ENCODE measurements around the gene CCNDBP1. TPM values are rescaled to one million over a fixed set of nuclear protein-coding genes. Genes with fewer than 3 reads are reported as not detected.

CCNDBP1 gene
- total RNA-seq, result 60.7 TPM
- polyA plus RNA-seq, result 87.9 TPM
- long read RNA-seq, donor 1, partial matches to known transcripts, result 0 of 6 reads
- long read RNA-seq, donor 1, other reads (novel, unspliced or antisense), result 0 of 6 reads
- long read RNA-seq, donor 2, result 0 reads
- long read RNA-seq, donor 3, transcript CCNDBP1-201 (11 exons, 3,660 nt), result major isoform, 18 of 29 reads
- long read RNA-seq, donor 3, transcript CCNDBP1-207 (2 exons, 750 nt), result minor isoform, 7 of 29 reads
- long read RNA-seq, donor 3, partial matches to known transcripts, result 0 of 29 reads
- long read RNA-seq, donor 3, other reads (novel, unspliced or antisense), result 0 of 29 reads
- long read RNA-seq, donor 4, transcript CCNDBP1-207 (2 exons, 750 nt), result minor isoform, 6 of 14 reads
- long read RNA-seq, donor 4, transcript CCNDBP1-201 (11 exons, 3,660 nt), result major isoform, 8 of 14 reads
- long read RNA-seq, donor 4, partial matches to known transcripts, result 0 of 14 reads
- long read RNA-seq, donor 4, other reads (novel, unspliced or antisense), result 0 of 14 reads
- long read RNA-seq, donor 5, transcript CCNDBP1-207 (2 exons, 750 nt), result minor isoform, 7 of 48 reads
- long read RNA-seq, donor 5, transcript CCNDBP1-201 (11 exons, 3,660 nt), result major isoform, 37 of 48 reads
- long read RNA-seq, donor 5, partial matches to known transcripts, result 0 of 48 reads
- long read RNA-seq, donor 5, other reads (novel, unspliced or antisense), result 0 of 48 reads
- long read RNA-seq, donor 6, transcript CCNDBP1-201 (11 exons, 3,660 nt), result major isoform, 13 of 14 reads
- long read RNA-seq, donor 6, partial matches to known transcripts, result 0 of 14 reads
- long read RNA-seq, donor 6, other reads (novel, unspliced or antisense), result 0 of 14 reads
- long read RNA-seq, donor 7, transcript CCNDBP1-201 (11 exons, 3,660 nt), result major isoform, 7 of 13 reads
- long read RNA-seq, donor 7, partial matches to known transcripts, result 0 of 13 reads
- long read RNA-seq, donor 7, other reads (novel, unspliced or antisense), result 0 of 13 reads
- long read RNA-seq, donor 8, transcript CCNDBP1-201 (11 exons, 3,660 nt), result major isoform, 6 of 6 reads
- long read RNA-seq, donor 8, partial matches to known transcripts, result 0 of 6 reads
- long read RNA-seq, donor 8, other reads (novel, unspliced or antisense), result 0 of 6 reads
- long read RNA-seq, donor 9, transcript CCNDBP1-201 (11 exons, 3,660 nt), result major isoform, 13 of 17 reads
- long read RNA-seq, donor 9, partial matches to known transcripts, result 0 of 17 reads
- long read RNA-seq, donor 9, other reads (novel, unspliced or antisense), result 0 of 17 reads
- long read RNA-seq, donor 10, transcript CCNDBP1-201 (11 exons, 3,660 nt), result major isoform, 11 of 17 reads
- long read RNA-seq, donor 10, partial matches to known transcripts, result 0 of 17 reads
- long read RNA-seq, donor 10, other reads (novel, unspliced or antisense), result 0 of 17 reads

- H3K27me3 ChIP-seq (ENCODE audit: control insufficient read depth in 2 of 2, insufficient read depth in 1 of 2, low read length in 1 of 2), result no peaks in the 10 kb centered on the region
- H3K9me3 ChIP-seq (ENCODE audit: control insufficient read depth in 2 of 2, insufficient read depth in 1 of 2, low read length in 1 of 2), result no peaks in the 10 kb centered on the region
- WGBS, result 2% methylated on average over 69 of the region's 69 CpGs
- H3K27ac ChIP-seq (ENCODE audit: low read depth in 1 of 2, low read length in 1 of 2), result peak within 1 kb of the TSS; percentile 87 to 97
- peak within 1 kb of the TSS; percentile 70 to 94 for H3K4me3 ChIP-seq (ENCODE audit: low read length in 2 of 2)
- DNase-seq (ENCODE audit: low read depth in 6 of 9, low spot score in 9 of 9), result peak; percentile 36 to 87 (median 70)
- peaks cover 12% of the 10 kb centered on the region in 2 donors for H3K36me3 ChIP-seq (ENCODE audit: control insufficient read depth in 2 of 2, insufficient read depth in 2 of 2, low read length in 1 of 2)
- peaks cover 4 to 17% of the 10 kb centered on the region in 2 donors for H3K4me1 ChIP-seq (ENCODE audit: control insufficient read depth in 2 of 2, insufficient read depth in 2 of 2, low read length in 2 of 2)
Measured at GRCh38 chr15:43185157-43186002, at the start of gene CCNDBP1. Gene CCNDBP1, plus strand, starts transcription at chr15:43185403. Its CDS starts 96 bp downstream, at chr15:43185499.

- Histone ChIP-seq H3K27me3 (ENCODE audit: control insufficient read depth in 2 of 2, insufficient read depth in 1 of 2, low read length in 1 of 2) (no peaks in the 10 kb centered on the region), H3K36me3 (ENCODE audit: control insufficient read depth in 2 of 2, insufficient read depth in 2 of 2, low read length in 1 of 2) (peaks cover 0 to 13% of the 10 kb centered on the region in 2 donors), H3K4me1 (ENCODE audit: control insufficient read depth in 2 of 2, insufficient read depth in 2 of 2, low read length in 2 of 2) (no peaks in the 10 kb centered on the region), H3K9me3 (ENCODE audit: control insufficient read depth in 2 of 2, insufficient read depth in 1 of 2, low read length in 1 of 2) (no peaks in the 10 kb centered on the region), H3K27ac (ENCODE audit: low read depth in 1 of 2, low read length in 1 of 2) (no peak overlapping the region), H3K4me3 (ENCODE audit: low read length in 2 of 2) (no peak overlapping the region)
- DNase-seq (ENCODE audit: low read depth in 6 of 9, low spot score in 9 of 9), result no peak
- WGBS, result 95% methylated on average over 4 of the region's 4 CpGs
Measured at GRCh38 chr15:43143203-43143941, 41.8 kb upstream of the CCNDBP1 start.

GRCh38 chr15:43144512-43144911 is 40.7 kb upstream of the CCNDBP1 start:
- H3K27ac ChIP-seq (ENCODE audit: low read depth in 1 of 2, low read length in 1 of 2), result no peak overlapping the region
- peaks cover 0 to 17% of the 10 kb centered on the region in 2 donors for H3K36me3 ChIP-seq (ENCODE audit: control insufficient read depth in 2 of 2, insufficient read depth in 2 of 2, low read length in 1 of 2)
- H3K4me3 ChIP-seq (ENCODE audit: low read length in 2 of 2), result no peak overlapping the region

GRCh38 chr15:43146184-43146583 is 39.0 kb upstream of the CCNDBP1 start:
- peaks cover 0 to 7% of the 10 kb centered on the region in 2 donors for H3K36me3 ChIP-seq (ENCODE audit: control insufficient read depth in 2 of 2, insufficient read depth in 2 of 2, low read length in 1 of 2)

More at GRCh38 chr15:43144512-43144911, 40.7 kb upstream of the CCNDBP1 start:
- H3K4me1 ChIP-seq (ENCODE audit: control insufficient read depth in 2 of 2, insufficient read depth in 2 of 2, low read length in 2 of 2), result no peaks in the 10 kb centered on the region
- H3K27me3 ChIP-seq (ENCODE audit: control insufficient read depth in 2 of 2, insufficient read depth in 1 of 2, low read length in 1 of 2), result no peaks in the 10 kb centered on the region
- H3K9me3 ChIP-seq (ENCODE audit: control insufficient read depth in 2 of 2, insufficient read depth in 1 of 2, low read length in 1 of 2), result no peaks in the 10 kb centered on the region
- DNase-seq (ENCODE audit: low read depth in 6 of 9, low spot score in 9 of 9), result peak in 1 of 9 donors; percentile 18

GRCh38 chr15:43150191-43150929 is 34.8 kb upstream of the CCNDBP1 start:
- H3K27ac ChIP-seq (ENCODE audit: low read depth in 1 of 2, low read length in 1 of 2), result no peak overlapping the region
- no peaks in the 10 kb centered on the region for H3K4me1 ChIP-seq (ENCODE audit: control insufficient read depth in 2 of 2, insufficient read depth in 2 of 2, low read length in 2 of 2)
- H3K4me3 ChIP-seq (ENCODE audit: low read length in 2 of 2), result no peak overlapping the region
- over 99% methylated on average over 5 of the region's 5 CpGs for WGBS
- H3K27me3 ChIP-seq (ENCODE audit: control insufficient read depth in 2 of 2, insufficient read depth in 1 of 2, low read length in 1 of 2), result peaks cover 0 to 2% of the 10 kb centered on the region in 2 donors
- no peak for DNase-seq (ENCODE audit: low read depth in 6 of 9, low spot score in 9 of 9)
- H3K36me3 ChIP-seq (ENCODE audit: control insufficient read depth in 2 of 2, insufficient read depth in 2 of 2, low read length in 1 of 2), result peaks cover 0 to 7% of the 10 kb centered on the region in 2 donors
- H3K9me3 ChIP-seq (ENCODE audit: control insufficient read depth in 2 of 2, insufficient read depth in 1 of 2, low read length in 1 of 2), result no peaks in the 10 kb centered on the region

More at GRCh38 chr15:43146184-43146583, 39.0 kb upstream of the CCNDBP1 start:
- Histone ChIP-seq H3K9me3 (ENCODE audit: control insufficient read depth in 2 of 2, insufficient read depth in 1 of 2, low read length in 1 of 2) (no peaks in the 10 kb centered on the region), H3K4me3 (ENCODE audit: low read length in 2 of 2) (no peak overlapping the region), H3K4me1 (ENCODE audit: control insufficient read depth in 2 of 2, insufficient read depth in 2 of 2, low read length in 2 of 2) (no peaks in the 10 kb centered on the region), H3K27ac (ENCODE audit: low read depth in 1 of 2, low read length in 1 of 2) (no peak overlapping the region), H3K27me3 (ENCODE audit: control insufficient read depth in 2 of 2, insufficient read depth in 1 of 2, low read length in 1 of 2) (no peaks in the 10 kb centered on the region)
- DNase-seq (ENCODE audit: low read depth in 6 of 9, low spot score in 9 of 9), result no peak
- 98% methylated on average over 5 of the region's 5 CpGs for WGBS

GRCh38 chr15:43151688-43152087 is 33.5 kb upstream of the CCNDBP1 start:
- DNase-seq (ENCODE audit: low read depth in 6 of 9, low spot score in 9 of 9), result peak in 2 of 9 donors; percentile 25 to 62
- 13% methylated on average over 2 of the region's 2 CpGs for WGBS
- peaks cover 0 to 7% of the 10 kb centered on the region in 2 donors for H3K36me3 ChIP-seq (ENCODE audit: control insufficient read depth in 2 of 2, insufficient read depth in 2 of 2, low read length in 1 of 2)
- H3K4me3 ChIP-seq (ENCODE audit: low read length in 2 of 2), result no peak overlapping the region
- H3K27me3 ChIP-seq (ENCODE audit: control insufficient read depth in 2 of 2, insufficient read depth in 1 of 2, low read length in 1 of 2), result peaks cover 0 to 2% of the 10 kb centered on the region in 2 donors
- H3K9me3 ChIP-seq (ENCODE audit: control insufficient read depth in 2 of 2, insufficient read depth in 1 of 2, low read length in 1 of 2), result no peaks in the 10 kb centered on the region
- no peak overlapping the region for H3K27ac ChIP-seq (ENCODE audit: low read depth in 1 of 2, low read length in 1 of 2)
- no peaks in the 10 kb centered on the region for H3K4me1 ChIP-seq (ENCODE audit: control insufficient read depth in 2 of 2, insufficient read depth in 2 of 2, low read length in 2 of 2)

GRCh38 chr15:43153269-43153668 is 31.9 kb upstream of the CCNDBP1 start:
- H3K36me3 ChIP-seq (ENCODE audit: control insufficient read depth in 2 of 2, insufficient read depth in 2 of 2, low read length in 1 of 2), result peaks cover 0 to 7% of the 10 kb centered on the region in 2 donors
- H3K4me1 ChIP-seq (ENCODE audit: control insufficient read depth in 2 of 2, insufficient read depth in 2 of 2, low read length in 2 of 2), result no peaks in the 10 kb centered on the region
- no peak overlapping the region for H3K4me3 ChIP-seq (ENCODE audit: low read length in 2 of 2)
- no peak for DNase-seq (ENCODE audit: low read depth in 6 of 9, low spot score in 9 of 9)
- H3K27me3 ChIP-seq (ENCODE audit: control insufficient read depth in 2 of 2, insufficient read depth in 1 of 2, low read length in 1 of 2), result peaks cover 0 to 2% of the 10 kb centered on the region in 2 donors
- no peaks in the 10 kb centered on the region for H3K9me3 ChIP-seq (ENCODE audit: control insufficient read depth in 2 of 2, insufficient read depth in 1 of 2, low read length in 1 of 2)
- H3K27ac ChIP-seq (ENCODE audit: low read depth in 1 of 2, low read length in 1 of 2), result no peak overlapping the region
